HEK293 (cell line): ENCODE results near the gene TSHZ2.

Source experiments
- KLF16 ChIP-seq: fragments of 450-650 bp; formaldehyde crosslinking; IDR thresholded peaks from 2 replicates; pipeline ENCODE4 v1.5.1; 2017; ENCODE audit warnings: missing biosample characterization, missing genetic modification characterization
- ZBTB7A ChIP-seq: fragments of 450-650 bp; formaldehyde crosslinking; IDR thresholded peaks from 2 replicates; pipeline ENCODE4 v1.5.1; 2016; ENCODE audit warnings: low read depth, missing biosample characterization, missing genetic modification characterization
- ZBTB8A ChIP-seq: fragments of 450-650 bp; formaldehyde crosslinking; IDR thresholded peaks from 2 replicates; pipeline ENCODE4 v1.5.1; 2016; ENCODE audit warnings: missing biosample characterization, missing genetic modification characterization
- ZNF23 ChIP-seq: fragments of 450-650 bp; formaldehyde crosslinking; IDR thresholded peaks from 2 replicates; pipeline ENCODE4 v1.5.1; 2016; ENCODE audit warnings: missing biosample characterization, missing genetic modification characterization, borderline replicate concordance
- ZNF561 ChIP-seq: fragments of 450-650 bp; IDR thresholded peaks from 2 replicates; pipeline ENCODE4 v1.5.1; 2018; ENCODE audit warnings: missing biosample characterization, missing genetic modification characterization, borderline replicate concordance
- ZNF747 ChIP-seq: fragments of 450-650 bp; formaldehyde crosslinking; IDR thresholded peaks from 2 replicates; pipeline ENCODE4 v1.5.1; 2016; ENCODE audit warnings: missing biosample characterization, missing genetic modification characterization
- TF ChIP-seq, protein P1 (sequence below): fragments of 450-650 bp; formaldehyde crosslinking; IDR thresholded peaks from 2 replicates; pipeline ENCODE4 v1.5.1; 2016; ENCODE audit warnings: missing biosample characterization, missing genetic modification characterization

- no peak for TF ChIP-seq ZBTB8A
- TF ChIP-seq ZBTB7A (tag by site-specific recombination), result no peak
- TF ChIP-seq ZNF561 (tag by site-specific recombination), result no peak
- TF ChIP-seq ZNF747 (tag by site-specific recombination), result no peak
- TF ChIP-seq, protein P1, sequence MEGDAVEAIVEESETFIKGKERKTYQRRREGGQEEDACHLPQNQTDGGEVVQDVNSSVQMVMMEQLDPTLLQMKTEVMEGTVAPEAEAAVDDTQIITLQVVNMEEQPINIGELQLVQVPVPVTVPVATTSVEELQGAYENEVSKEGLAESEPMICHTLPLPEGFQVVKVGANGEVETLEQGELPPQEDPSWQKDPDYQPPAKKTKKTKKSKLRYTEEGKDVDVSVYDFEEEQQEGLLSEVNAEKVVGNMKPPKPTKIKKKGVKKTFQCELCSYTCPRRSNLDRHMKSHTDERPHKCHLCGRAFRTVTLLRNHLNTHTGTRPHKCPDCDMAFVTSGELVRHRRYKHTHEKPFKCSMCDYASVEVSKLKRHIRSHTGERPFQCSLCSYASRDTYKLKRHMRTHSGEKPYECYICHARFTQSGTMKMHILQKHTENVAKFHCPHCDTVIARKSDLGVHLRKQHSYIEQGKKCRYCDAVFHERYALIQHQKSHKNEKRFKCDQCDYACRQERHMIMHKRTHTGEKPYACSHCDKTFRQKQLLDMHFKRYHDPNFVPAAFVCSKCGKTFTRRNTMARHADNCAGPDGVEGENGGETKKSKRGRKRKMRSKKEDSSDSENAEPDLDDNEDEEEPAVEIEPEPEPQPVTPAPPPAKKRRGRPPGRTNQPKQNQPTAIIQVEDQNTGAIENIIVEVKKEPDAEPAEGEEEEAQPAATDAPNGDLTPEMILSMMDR (tag by site-specific recombination), result no peak
- no peak for TF ChIP-seq KLF16 (tag by site-specific recombination)
- no peak for TF ChIP-seq ZNF23 (tag by site-specific recombination)
Measured at GRCh38 chr20:53321596-53321995, 349.4 kb downstream of the TSHZ2 start.
